Muscle of leg (tissue), 16 donors: Measurements from ENCODE around the gene ETHE1. TPM values are rescaled to one million over a fixed set of nuclear protein-coding genes. Genes with fewer than 3 reads are reported as not detected.
A peak's percentile ranks its signal among the peaks of the same experiment; 100 is the strongest.

Source experiments
- DNase-seq: peaks from one replicate; pipeline ENCODE4 v3.0.0; 2013
- H3K27ac ChIP-seq: one replicate; pipeline ENCODE4 v1.5.1; 2013; ENCODE audit warnings: mild to moderate bottlenecking, low read length, control low read depth
- H3K27me3 ChIP-seq: one replicate; pipeline ENCODE4 v1.6.1; 2013; ENCODE audit warnings: low read length; ENCODE audit not compliant: control insufficient read depth, insufficient read depth
- H3K36me3 ChIP-seq: one replicate; pipeline ENCODE4 v1.6.1; 2013; ENCODE audit warnings: low read length; ENCODE audit not compliant: control insufficient read depth, insufficient read depth
- H3K4me1 ChIP-seq: one replicate; pipeline ENCODE4 v1.6.1; 2013; ENCODE audit warnings: low read length; ENCODE audit not compliant: control insufficient read depth, insufficient read depth
- H3K4me3 ChIP-seq: one replicate; pipeline ENCODE4 v1.5.1; 2013; ENCODE audit warnings: low read length, control low read depth
- H3K9me3 ChIP-seq: replicated peaks from 2 replicates; pipeline ENCODE4 v1.6.1; 2013; ENCODE audit warnings: low read depth, low read length; ENCODE audit not compliant: control insufficient read depth
- WGBS: methylation state at CpG from one replicate; pipeline ENCODE4 v1.1.5; 2013; ENCODE audit warnings: missing lambda C conversion rate; ENCODE audit not compliant: insufficient coverage; 5-methylcytosine and 5-hydroxymethylcytosine counted together
- long read RNA-seq, 11 donors: transcript quantifications; one replicate each; lab custom pipeline, GENCODE V29; 2026
- polyA plus RNA-seq, 8 donors: library from polyadenylated mRNA; unstranded; fragments of 120-200 nt; gene quantifications; one replicate each; pipeline versions ENCODE4 v1.2.1 to v1.2.3, GENCODE V29; 2013; ENCODE audit warnings: inconsistent platforms in 1 of 8, low replicate concordance in 1 of 8; ENCODE audit not compliant: insufficient read length in 8 of 8, insufficient read depth in 1 of 8
- total RNA-seq: library from RNA; stranded (reverse); fragments of 120-200 nt; gene quantifications from one replicate; pipeline ENCODE4 v1.2.4, GENCODE V29; 2013

Gene ETHE1
- total RNA-seq, result 19.6 TPM
- polyA plus RNA-seq, result 10 to 100 TPM; 12.0 to 22.5 (median 17.0) TPM
- long read RNA-seq, donor 1, partial matches to known transcripts, result 0 of 4 reads
- long read RNA-seq, donor 1, other reads (novel, unspliced or antisense), result 0 of 4 reads
- long read RNA-seq, donor 2, partial matches to known transcripts, result 0 of 1 reads
- long read RNA-seq, donor 2, other reads (novel, unspliced or antisense), result 0 of 1 reads
- long read RNA-seq, donor 3, transcript ETHE1-201 (7 exons, 963 nt), result major isoform, 5 of 8 reads
- long read RNA-seq, donor 3, partial matches to known transcripts, result 0 of 8 reads
- long read RNA-seq, donor 3, other reads (novel, unspliced or antisense), result 0 of 8 reads
- long read RNA-seq, donor 4, partial matches to known transcripts, result 0 of 4 reads
- long read RNA-seq, donor 4, other reads (novel, unspliced or antisense), result 0 of 4 reads
- long read RNA-seq, donor 5, transcript ETHE1-201 (7 exons, 963 nt), result major isoform, 13 of 16 reads
- long read RNA-seq, donor 5, partial matches to known transcripts, result 0 of 16 reads
- long read RNA-seq, donor 5, other reads (novel, unspliced or antisense), result 0 of 16 reads
- long read RNA-seq, donor 6, transcript ETHE1-201 (7 exons, 963 nt), result major isoform, 13 of 18 reads
- long read RNA-seq, donor 6, partial matches to known transcripts, result 0 of 18 reads
- long read RNA-seq, donor 6, other reads (novel, unspliced or antisense), result 0 of 18 reads
- long read RNA-seq, donor 7, transcript ETHE1-201 (7 exons, 963 nt), result major isoform, 7 of 11 reads
- long read RNA-seq, donor 7, partial matches to known transcripts, result 0 of 11 reads
- long read RNA-seq, donor 7, other reads (novel, unspliced or antisense), result 0 of 11 reads
- long read RNA-seq, donor 8, transcript ETHE1-201 (7 exons, 963 nt), result major isoform, 8 of 8 reads
- long read RNA-seq, donor 8, partial matches to known transcripts, result 0 of 8 reads
- long read RNA-seq, donor 8, other reads (novel, unspliced or antisense), result 0 of 8 reads
- long read RNA-seq, donor 9, transcript ETHE1-201 (7 exons, 963 nt), result major isoform, 6 of 9 reads
- long read RNA-seq, donor 9, partial matches to known transcripts, result 0 of 9 reads
- long read RNA-seq, donor 9, other reads (novel, unspliced or antisense), result 0 of 9 reads
- long read RNA-seq, donor 10, transcript ETHE1-201 (7 exons, 963 nt), result major isoform, 11 of 11 reads
- long read RNA-seq, donor 10, partial matches to known transcripts, result 0 of 11 reads
- long read RNA-seq, donor 10, other reads (novel, unspliced or antisense), result 0 of 11 reads
- long read RNA-seq, donor 11, transcript ETHE1-201 (7 exons, 963 nt), result major isoform, 9 of 10 reads
- long read RNA-seq, donor 11, partial matches to known transcripts, result 0 of 10 reads
- long read RNA-seq, donor 11, other reads (novel, unspliced or antisense), result 0 of 10 reads

- Histone ChIP-seq H3K4me1 (peaks cover 25% of the 10 kb centered on the region), H3K9me3 (no peaks in the 10 kb centered on the region), H3K27ac (peak within 1 kb of the TSS; percentile 86), H3K27me3 (no peaks in the 10 kb centered on the region), H3K36me3 (no peaks in the 10 kb centered on the region), H3K4me3 (peak within 1 kb of the TSS; percentile 73)
- under 1% methylated on average over 40 of the region's 54 CpGs for WGBS
- DNase-seq, result peak; percentile 87
Observed at GRCh38 chr19:43526884-43527859, at the start of gene ETHE1. TSS of gene ETHE1 (minus strand) at chr19:43527201. CDS start at chr19:43527177, 24 bp downstream.

GRCh38 chr19:43575955-43576878, 49.2 kb upstream of the ETHE1 start:
- peak overlapping the region; percentile 96 for H3K4me3 ChIP-seq
- WGBS, result 78% methylated on average over 26 of the region's 37 CpGs

GRCh38 chr19:43575156-43575950, 48.4 kb upstream of the ETHE1 start, which contains the start of the genes PINLYP and XRCC1:
TSS of gene PINLYP (plus strand) at chr19:43575801. CDS start at chr19:43577192, 1,391 bp downstream.
TSS of gene XRCC1 (minus strand) at chr19:43575527. CDS start at chr19:43575458, 69 bp downstream.
- Histone ChIP-seq H3K36me3 (peaks cover 20% of the 10 kb centered on the region), H3K4me1 (peaks cover 20% of the 10 kb centered on the region), H3K27ac (peak within 1 kb of the TSS; percentile 92), H3K9me3 (no peaks in the 10 kb centered on the region), H3K4me3 (peak within 1 kb of the TSS; percentile 96), H3K27me3 (no peaks in the 10 kb centered on the region)
- DNase-seq, result peak; percentile 100
- WGBS, result 0% methylated on average over 21 of the region's 51 CpGs

More at GRCh38 chr19:43575955-43576878, 49.2 kb upstream of the ETHE1 start:
- Histone ChIP-seq H3K4me1 (peaks cover 24% of the 10 kb centered on the region), H3K36me3 (peaks cover 20% of the 10 kb centered on the region), H3K27me3 (no peaks in the 10 kb centered on the region), H3K9me3 (no peaks in the 10 kb centered on the region), H3K27ac (peak overlapping the region; percentile 85)
- DNase-seq, result no peak

- Histone ChIP-seq H3K4me3 (peak overlapping the region; percentile 96), H3K27me3 (no peaks in the 10 kb centered on the region), H3K36me3 (peaks cover 20% of the 10 kb centered on the region), H3K9me3 (no peaks in the 10 kb centered on the region), H3K4me1 (peaks cover 15% of the 10 kb centered on the region), H3K27ac (peak overlapping the region; percentile 92)
- WGBS, result 24% methylated on average over 10 of the region's 12 CpGs
- no peak for DNase-seq
Observed at GRCh38 chr19:43574424-43575155, 47.6 kb upstream of the ETHE1 start.

GRCh38 chr19:43572171-43572588, 45.2 kb upstream of the ETHE1 start:
- WGBS, result 100% methylated on average over 1 of the region's 3 CpGs
- DNase-seq, result no peak
- H3K9me3 ChIP-seq, result no peaks in the 10 kb centered on the region
- no peak overlapping the region for H3K4me3 ChIP-seq
- H3K27ac ChIP-seq, result no peak overlapping the region
- peaks cover 15% of the 10 kb centered on the region for H3K4me1 ChIP-seq
- H3K27me3 ChIP-seq, result no peaks in the 10 kb centered on the region
- H3K36me3 ChIP-seq, result peaks cover 20% of the 10 kb centered on the region

- WGBS, result 75% methylated on average over 5 of the region's 5 CpGs
- DNase-seq, result no peak
- H3K4me3 ChIP-seq, result no peak overlapping the region
- no peaks in the 10 kb centered on the region for H3K9me3 ChIP-seq
- H3K36me3 ChIP-seq, result peaks cover 20% of the 10 kb centered on the region
- H3K4me1 ChIP-seq, result peaks cover 7% of the 10 kb centered on the region
- no peak overlapping the region for H3K27ac ChIP-seq
- no peaks in the 10 kb centered on the region for H3K27me3 ChIP-seq
Observed at GRCh38 chr19:43570174-43570791, 43.3 kb upstream of the ETHE1 start.

- no peaks in the 10 kb centered on the region for H3K27me3 ChIP-seq
- WGBS, result no CpG with 5 or more reads among the region's 5 CpGs
- H3K27ac ChIP-seq, result no peak overlapping the region
- DNase-seq, result no peak
- no peaks in the 10 kb centered on the region for H3K9me3 ChIP-seq
- H3K4me1 ChIP-seq, result peaks cover 4% of the 10 kb centered on the region
- H3K4me3 ChIP-seq, result no peak overlapping the region
- H3K36me3 ChIP-seq, result peaks cover 20% of the 10 kb centered on the region
Observed at GRCh38 chr19:43569657-43570056, 42.7 kb upstream of the ETHE1 start.
